ENCODE measurements around the gene CARF. TPM values are rescaled to one million over a fixed set of nuclear protein-coding genes. Genes with fewer than 3 reads are reported as not detected.
"Not testable (repeated sequence)": the region's sequence is repeated elsewhere in the genome, so short reads cannot be mapped to it uniquely, and the experiment has no call there.

Gene CARF
- polyA plus RNA-seq (ENCODE audit: low read depth in 6 of 6): 10 to 100 TPM in 1 of 6 donors, 1 to 10 TPM in 4, under 1 TPM in 1; 0.32 to 10.9 (median 7.2) TPM

- peak; percentile 83 to 84 for ATAC-seq (ENCODE audit: low read depth in 2 of 2)
These were observed at the start of gene CARF, which contains the start of gene WDR12 for GRCh38 chr2:202911512-202912341. Gene CARF (plus strand): TSS chr2:202912275. CDS start chr2:202941903, 29,628 bp downstream. Gene WDR12 (minus strand): TSS chr2:202911673. CDS start chr2:202911476, 197 bp downstream.

GRCh38 chr2:202870431-202871299, 41.4 kb upstream of the CARF start:
- Mint-ChIP-seq H3K27me3 (no peaks in the 10 kb centered on the region), H3K36me3 (no peaks in the 10 kb centered on the region), H3K9me3 (no peaks in the 10 kb centered on the region), H3K4me3 (peak overlapping the region; percentile 88 to 98 (median 97)), H3K27ac (peak overlapping the region; percentile 63 to 92 (median 72)), H3K4me1 (peaks cover 4 to 12% (median 9%) of the 10 kb centered on the region in 3 donors)
- peak; percentile 82 to 86 for ATAC-seq (ENCODE audit: low read depth in 2 of 2)
- DNase-seq: peak; percentile 54

More at GRCh38 chr2:202911512-202912341, at the start of gene CARF, which contains the start of gene WDR12:
- Mint-ChIP-seq H3K27ac (peak within 1 kb of the TSS; percentile 88 to 99 (median 98)), H3K4me1 (peaks cover 15 to 20% (median 17%) of the 10 kb centered on the region in 3 donors), H3K27me3 (no peaks in the 10 kb centered on the region), H3K36me3 (no peaks in the 10 kb centered on the region), H3K4me3 (peak within 1 kb of the TSS; percentile 85 to 100 (median 98)), H3K9me3 (no peaks in the 10 kb centered on the region)
- DNase-seq: peak; percentile 93

DNA sequence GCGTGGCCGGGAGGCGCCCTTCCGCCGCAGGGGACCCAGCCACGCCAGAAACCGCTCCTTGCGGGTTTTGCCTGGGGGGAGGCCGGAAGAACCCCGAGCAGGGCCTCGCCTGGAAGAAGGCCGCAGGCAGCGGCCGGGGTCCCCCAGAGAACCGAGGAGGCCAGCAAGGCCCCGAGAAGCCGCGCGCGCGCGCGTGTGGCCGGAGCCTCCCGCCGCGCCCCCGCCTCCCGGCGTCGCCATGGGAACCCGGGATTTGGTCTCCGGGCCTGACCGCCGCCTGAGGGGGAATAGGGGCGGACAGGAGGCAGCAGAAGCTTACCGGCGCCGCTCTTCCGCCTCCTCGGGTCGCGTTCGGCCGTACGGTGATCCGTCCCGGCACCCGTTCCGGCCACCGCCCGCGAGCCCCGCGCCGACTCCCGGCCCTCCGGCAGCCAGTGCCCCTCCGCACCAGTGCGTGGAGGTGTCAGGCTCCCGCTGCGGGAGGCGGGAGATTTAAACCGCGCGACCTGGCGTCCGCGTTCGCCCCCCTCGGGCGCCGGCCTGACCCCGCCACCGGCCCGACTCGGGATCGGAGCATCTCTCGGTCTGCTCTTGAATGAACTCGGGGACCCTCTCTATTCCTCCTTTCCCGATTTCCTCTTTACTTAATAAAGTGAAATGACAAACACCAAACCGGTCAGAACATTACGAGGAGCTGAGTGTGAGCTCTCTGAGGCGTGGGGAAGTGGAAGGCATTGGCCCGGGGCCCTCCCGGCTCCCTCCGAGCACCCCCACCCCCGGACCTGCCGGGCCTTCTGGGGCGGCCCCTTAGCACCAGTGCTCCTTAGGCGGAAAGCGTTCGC, 40.6 kb upstream of the CARF start, which contains the start of gene ICA1L:
Gene ICA1L (minus strand): TSS at position 467 of the 842 bp plus-strand sequence. CDS start 42,757 bp downstream, outside the sequence.
- H3K36me3 Mint-ChIP-seq: no peaks in the 10 kb centered on the region
- H3K27ac Mint-ChIP-seq: peak within 1 kb of the TSS; percentile 63 to 92 (median 76)
- DNase-seq (peak; percentile 41), ATAC-seq (ENCODE audit: low read depth in 2 of 2) (peak; percentile 50 to 61)
- peaks cover 4 to 12% (median 9%) of the 10 kb centered on the region in 3 donors for H3K4me1 Mint-ChIP-seq
- no peaks in the 10 kb centered on the region for H3K9me3 Mint-ChIP-seq
- no peaks in the 10 kb centered on the region for H3K27me3 Mint-ChIP-seq
- H3K4me3 Mint-ChIP-seq: peak within 1 kb of the TSS; percentile 88 to 98 (median 97)

- Mint-ChIP-seq H3K9me3 (no peaks in the 10 kb centered on the region), H3K4me1 (no peaks in the 10 kb centered on the region), H3K27me3 (no peaks in the 10 kb centered on the region), H3K27ac (no peak overlapping the region), H3K36me3 (peaks cover 0 to 4% of the 10 kb centered on the region in 2 donors), H3K4me3 (no peak overlapping the region)
- ATAC-seq (ENCODE audit: low read depth in 2 of 2): no peak
- DNase-seq: no peak
These were observed 34.4 kb upstream of the CARF start for GRCh38 chr2:202877699-202878098.

DNA sequence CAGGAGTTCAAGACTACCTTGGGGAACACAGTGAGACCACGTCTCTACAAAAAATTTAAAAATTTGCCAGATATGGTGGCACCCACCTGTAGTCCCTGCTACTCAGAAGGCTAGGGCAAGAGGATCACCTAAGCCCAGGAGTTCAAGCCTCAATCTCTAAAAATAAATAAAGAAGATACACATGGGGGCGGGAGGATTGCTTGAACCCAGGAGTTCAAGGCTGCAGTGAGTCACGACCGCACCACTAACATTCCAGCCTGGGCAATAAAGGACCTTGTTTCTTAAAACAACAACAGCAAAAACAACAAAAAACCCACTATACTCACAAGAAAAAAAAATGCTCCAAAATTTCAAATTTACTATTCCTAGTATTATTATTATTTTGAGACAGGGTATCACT, 30.5 kb upstream of the CARF start:
- Mint-ChIP-seq H3K27ac (no peak overlapping the region), H3K27me3 (no peaks in the 10 kb centered on the region), H3K4me1 (no peaks in the 10 kb centered on the region), H3K9me3 (no peaks in the 10 kb centered on the region), H3K4me3 (no peak overlapping the region), H3K36me3 (peaks cover 14 to 15% of the 10 kb centered on the region in 2 donors)
- DNase-seq (no peak), ATAC-seq (ENCODE audit: low read depth in 2 of 2) (no peak)

GRCh38 chr2:202883987-202884675, 27.9 kb upstream of the CARF start:
- DNase-seq (no peak), ATAC-seq (ENCODE audit: low read depth in 2 of 2) (no peak)
- no peaks in the 10 kb centered on the region for H3K27me3 Mint-ChIP-seq
- no peaks in the 10 kb centered on the region for H3K9me3 Mint-ChIP-seq
- no peak overlapping the region for H3K27ac Mint-ChIP-seq
- no peak overlapping the region for H3K4me3 Mint-ChIP-seq
- H3K36me3 Mint-ChIP-seq: peaks cover 14 to 15% of the 10 kb centered on the region in 2 donors
- no peaks in the 10 kb centered on the region for H3K4me1 Mint-ChIP-seq

DNA sequence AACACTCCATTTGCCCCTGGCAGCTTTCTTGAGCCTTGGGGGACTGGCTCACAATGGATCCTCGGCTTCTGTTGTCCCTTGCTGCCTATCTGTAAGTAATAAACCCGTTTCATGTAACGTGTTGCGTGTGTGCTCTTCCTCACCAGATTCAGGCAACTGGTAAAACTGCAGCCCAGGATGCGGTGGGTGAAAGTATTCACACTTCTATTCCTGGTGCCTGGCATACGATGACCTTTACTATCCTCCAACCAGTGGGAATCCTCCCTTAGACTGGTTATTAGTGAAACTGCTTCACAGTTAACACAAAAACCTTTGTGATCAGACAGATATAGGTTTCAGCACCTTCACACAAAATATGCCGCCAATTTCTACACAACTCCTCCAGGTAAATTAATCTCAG, 26.9 kb upstream of the CARF start:
- Mint-ChIP-seq H3K4me3 (no peak overlapping the region), H3K36me3 (peaks cover 14 to 15% of the 10 kb centered on the region in 2 donors), H3K27ac (no peak overlapping the region), H3K4me1 (no peaks in the 10 kb centered on the region), H3K9me3 (no peaks in the 10 kb centered on the region), H3K27me3 (no peaks in the 10 kb centered on the region)
- DNase-seq: no peak
- ATAC-seq (ENCODE audit: low read depth in 2 of 2): no peak

DNA sequence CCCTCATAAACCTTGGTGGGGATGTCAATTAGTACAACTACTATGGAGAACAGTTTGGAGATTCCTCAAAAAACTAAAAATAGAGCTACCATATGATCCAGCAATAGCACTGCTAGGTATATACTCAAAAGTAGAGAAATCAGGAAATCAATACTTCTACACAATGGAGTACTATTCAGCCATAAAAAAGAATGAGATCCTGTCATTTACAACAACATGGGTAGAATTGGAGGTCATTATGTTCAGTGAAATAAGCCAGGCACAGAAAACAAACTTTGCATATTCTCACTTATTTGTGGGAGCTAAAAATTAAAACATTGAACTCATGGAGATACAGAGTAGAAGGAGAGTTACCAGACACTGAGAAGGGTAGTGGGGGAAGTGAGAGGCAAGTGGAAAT, 6.6 kb upstream of the CARF start:
- H3K27ac Mint-ChIP-seq; H3K27me3 Mint-ChIP-seq; H3K9me3 Mint-ChIP-seq; ATAC-seq (ENCODE audit: low read depth in 2 of 2); DNase-seq: not testable (repeated sequence)
- peaks cover 5 to 16% (median 11%) of the 10 kb centered on the region in 3 donors for H3K4me1 Mint-ChIP-seq
- H3K4me3 Mint-ChIP-seq: peak overlapping the region in 1 of 8 donors; percentile 29
- peaks cover 10 to 19% of the 10 kb centered on the region in 2 donors for H3K36me3 Mint-ChIP-seq

GRCh38 chr2:202908186-202908585, 3.9 kb upstream of the CARF start:
- H3K4me1 Mint-ChIP-seq: peaks cover 17 to 19% (median 19%) of the 10 kb centered on the region in 3 donors
- H3K27me3 Mint-ChIP-seq: no peaks in the 10 kb centered on the region
- H3K36me3 Mint-ChIP-seq: peaks cover 5 to 15% of the 10 kb centered on the region in 2 donors
- DNase-seq: no peak
- peaks cover 0 to 5% (median 0%) of the 10 kb centered on the region in 7 donors for H3K9me3 Mint-ChIP-seq
- no peak for ATAC-seq (ENCODE audit: low read depth in 2 of 2)
- H3K4me3 Mint-ChIP-seq: peak overlapping the region in 1 of 8 donors; percentile 92
- peak overlapping the region in 2 of 6 donors; percentile 55 to 84 for H3K27ac Mint-ChIP-seq

GRCh38 chr2:202909394-202910192, 2.5 kb upstream of the CARF start:
- DNase-seq: no peak
- Mint-ChIP-seq H3K4me3 (peak overlapping the region in 7 of 8 donors; percentile 39 to 98 (median 82)), H3K27me3 (no peaks in the 10 kb centered on the region), H3K27ac (peak overlapping the region in 1 of 6 donors; percentile 32), H3K4me1 (peaks cover 15 to 20% (median 17%) of the 10 kb centered on the region in 3 donors), H3K36me3 (peaks cover 4 to 5% of the 10 kb centered on the region in 2 donors), H3K9me3 (peaks cover 0 to 3% (median 0%) of the 10 kb centered on the region in 7 donors)
- ATAC-seq (ENCODE audit: low read depth in 2 of 2): no peak

- H3K4me1 Mint-ChIP-seq: peaks cover 15 to 20% (median 17%) of the 10 kb centered on the region in 3 donors
- H3K27me3 Mint-ChIP-seq; H3K36me3 Mint-ChIP-seq; H3K9me3 Mint-ChIP-seq; ATAC-seq (ENCODE audit: low read depth in 2 of 2); DNase-seq: not testable (repeated sequence)
- peak overlapping the region; percentile 15 to 98 (median 84) for H3K4me3 Mint-ChIP-seq
- peak overlapping the region in 1 of 6 donors; percentile 20 for H3K27ac Mint-ChIP-seq
These were observed 1.8 kb upstream of the CARF start for GRCh38 chr2:202910250-202910649.
